ENCODE results near the gene WDR53. TPM values are rescaled to one million over a fixed set of nuclear protein-coding genes. Genes with fewer than 3 reads are reported as not detected.
"Not testable (repeated sequence)": the region's sequence is repeated elsewhere in the genome, so short reads cannot be mapped to it uniquely, and the experiment has no call there.

WDR53 gene
- 8.4 TPM for total RNA-seq
- long read RNA-seq, partial matches to known transcripts: 1 of 6 reads
- long read RNA-seq, other reads (novel, unspliced or antisense): 5 of 6 reads

DNA sequence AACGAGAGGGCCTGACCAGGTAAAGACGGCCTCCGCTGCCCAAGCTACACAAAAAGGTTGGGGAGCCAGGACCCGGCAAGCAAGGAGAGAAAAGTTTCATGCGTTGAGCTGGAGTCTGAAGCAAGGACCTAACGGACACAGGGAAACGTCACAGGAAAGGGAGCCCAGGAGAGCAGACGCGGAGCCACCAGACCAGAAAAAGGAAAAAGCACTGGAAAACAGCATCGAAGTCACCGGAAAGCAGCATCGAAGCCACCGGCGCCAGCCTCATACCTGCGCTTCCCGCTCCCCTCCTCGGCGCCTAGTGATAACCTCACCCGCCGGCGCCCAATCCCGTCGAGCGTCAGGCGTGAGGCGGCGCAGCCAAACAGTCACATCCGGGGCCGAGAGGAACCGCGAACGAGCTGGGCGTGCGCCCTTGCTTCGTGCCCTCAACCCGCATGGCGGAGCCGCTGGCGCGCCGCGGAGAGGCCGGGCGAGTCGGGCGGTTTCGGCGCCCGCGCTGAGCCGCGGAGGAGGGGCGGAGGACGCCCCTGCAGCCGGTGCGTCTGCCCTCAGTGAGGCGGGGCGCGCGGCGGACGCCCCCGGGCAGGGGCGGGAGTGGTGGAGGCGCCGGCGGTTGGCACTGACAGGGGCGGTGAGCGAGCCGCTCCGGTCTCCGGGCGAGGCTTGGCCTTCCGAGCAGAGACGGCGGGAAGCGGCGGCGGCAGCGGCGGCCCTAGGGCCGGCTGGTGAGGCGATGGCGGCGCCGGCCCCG lies at the start of gene WDR53, which contains the start of gene FBXO45:
Gene WDR53, minus strand, starts transcription at position 309 of the 757 bp plus-strand sequence. CDS start 7,079 bp downstream, outside the sequence.
Gene FBXO45, plus strand, starts transcription at position 415 of the 757 bp plus-strand sequence. Its CDS starts 325 bp downstream, at position 740.
- intact Hi-C loops (cut with DNase I): loop anchor here (5.0 kb wide), 1 partner anchor 299 kb away; the partner anchor contains the start of gene SENP5
- DNase-seq (ENCODE audit: low spot score): peak; percentile 99

DNA sequence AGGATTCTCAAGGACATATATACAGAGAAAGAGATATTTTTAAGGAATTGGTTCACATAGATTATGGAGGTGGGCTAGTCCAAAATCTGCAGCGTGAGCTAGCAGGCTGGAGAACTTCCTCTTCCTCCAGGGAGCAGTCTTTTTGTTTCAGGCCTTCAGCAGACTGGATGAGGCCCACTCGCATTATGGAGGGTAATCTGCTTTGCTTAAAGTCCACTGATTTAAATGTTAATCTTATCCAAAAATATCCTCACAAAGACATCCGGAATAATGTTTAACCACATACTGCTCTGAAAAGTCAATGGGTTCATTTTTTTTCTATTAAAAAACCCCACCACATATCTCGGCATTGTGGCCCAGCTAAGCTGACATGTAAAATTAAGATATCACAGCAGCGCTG lies 48.9 kb upstream of the WDR53 start:
- DNase-seq (ENCODE audit: low spot score): no peak
- intact Hi-C loops (cut with DNase I): no loop called here

DNA sequence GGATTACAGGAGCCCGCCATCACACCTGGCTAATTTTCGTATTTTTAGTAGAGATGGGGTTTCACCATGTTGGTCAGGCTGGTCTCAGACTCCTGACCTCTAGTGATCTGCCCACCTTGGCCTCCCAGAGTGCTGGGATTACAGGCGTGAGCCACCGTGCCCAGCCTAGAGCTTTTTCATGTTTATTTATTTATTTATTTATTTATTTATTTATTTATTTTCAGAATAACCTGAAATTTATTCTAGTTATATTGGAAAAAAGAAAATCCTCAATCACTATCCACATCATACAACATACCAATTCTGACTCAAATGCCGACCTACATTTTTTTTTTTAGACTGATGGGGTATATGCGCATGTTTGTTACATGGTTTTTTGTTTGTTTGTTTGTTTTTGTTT lies 46.9 kb upstream of the WDR53 start:
- DNase-seq (ENCODE audit: low spot score); intact Hi-C loops (cut with DNase I): not testable (repeated sequence)

DNA sequence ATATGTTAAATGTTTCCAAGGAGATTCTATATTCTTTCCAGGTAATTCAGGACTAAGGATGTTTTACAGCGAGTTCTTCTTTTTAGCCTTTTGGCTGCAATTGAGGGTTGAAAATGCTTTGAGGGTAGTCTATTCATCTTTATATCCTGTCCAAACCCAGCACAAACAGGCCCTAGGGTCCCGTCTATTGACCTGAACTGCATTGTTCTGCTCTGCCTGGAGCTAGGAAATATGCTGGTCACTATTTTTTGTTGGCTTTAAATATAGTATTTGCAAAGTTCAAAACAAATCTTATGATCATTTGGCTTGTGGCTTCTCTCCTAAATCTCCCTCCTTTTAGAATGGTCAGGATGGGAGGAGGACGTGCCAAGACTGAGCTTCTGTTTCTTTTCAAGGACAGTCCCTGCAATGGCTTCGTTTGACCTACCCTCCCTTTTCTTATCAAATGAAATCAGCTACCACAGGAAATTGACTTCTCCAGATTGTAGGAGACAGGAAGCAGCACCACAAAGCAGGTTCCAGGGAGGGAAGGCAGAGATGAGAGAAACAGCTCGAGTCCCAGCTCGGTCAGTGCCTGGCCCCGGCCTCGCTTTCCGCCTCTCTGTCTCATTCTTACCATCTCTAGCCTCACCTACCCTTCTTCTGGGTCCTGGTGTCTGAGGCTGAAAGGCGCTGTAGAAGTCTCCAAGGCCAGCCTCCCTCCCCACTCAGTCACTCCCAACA lies 43.6 kb upstream of the WDR53 start:
- intact Hi-C loops (cut with DNase I): loop anchor here (2.0 to 5.0 kb wide), 2 partner anchors 21 to 40 kb away; no protein-coding TSS in a partner anchor
- DNase-seq (ENCODE audit: low spot score): no peak

DNA sequence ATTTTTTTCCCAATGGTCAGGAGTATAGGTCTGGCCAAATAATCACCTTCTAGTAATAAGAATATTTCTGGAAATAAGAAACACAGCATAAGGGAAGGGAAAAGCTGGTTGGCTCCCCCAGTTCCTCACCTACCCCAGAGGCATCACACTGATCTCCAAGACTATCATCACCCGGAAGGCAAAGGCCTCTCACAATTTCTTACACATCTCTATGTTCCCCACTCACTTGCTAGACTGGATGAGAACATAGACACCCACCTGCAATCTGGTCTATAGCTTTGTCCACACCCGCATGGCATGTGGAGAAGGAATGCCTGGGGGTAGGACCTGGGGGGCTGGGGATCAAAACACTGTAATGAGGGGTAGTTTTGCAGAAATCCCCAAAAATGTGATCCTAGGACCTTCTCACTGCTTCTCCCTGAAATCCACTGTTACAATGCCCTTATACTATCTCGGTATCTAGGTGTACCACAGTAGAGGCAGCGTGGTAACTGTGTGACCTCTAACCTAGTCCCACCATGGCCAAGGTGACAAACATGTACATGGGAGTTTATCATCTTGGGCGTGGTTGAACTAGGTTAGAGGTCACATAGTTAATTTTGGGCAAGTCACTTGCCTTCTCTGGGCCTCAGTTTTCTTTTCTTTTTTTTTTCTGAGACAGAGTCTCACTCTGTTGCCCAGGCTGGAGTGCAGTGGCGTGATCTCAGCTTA lies 41.6 kb upstream of the WDR53 start:
- DNase-seq (ENCODE audit: low spot score): no peak
- intact Hi-C loops (cut with DNase I): loop anchor here (1.0 to 5.0 kb wide), 3 partner anchors 42 to 362 kb away; no protein-coding TSS in a partner anchor

DNA sequence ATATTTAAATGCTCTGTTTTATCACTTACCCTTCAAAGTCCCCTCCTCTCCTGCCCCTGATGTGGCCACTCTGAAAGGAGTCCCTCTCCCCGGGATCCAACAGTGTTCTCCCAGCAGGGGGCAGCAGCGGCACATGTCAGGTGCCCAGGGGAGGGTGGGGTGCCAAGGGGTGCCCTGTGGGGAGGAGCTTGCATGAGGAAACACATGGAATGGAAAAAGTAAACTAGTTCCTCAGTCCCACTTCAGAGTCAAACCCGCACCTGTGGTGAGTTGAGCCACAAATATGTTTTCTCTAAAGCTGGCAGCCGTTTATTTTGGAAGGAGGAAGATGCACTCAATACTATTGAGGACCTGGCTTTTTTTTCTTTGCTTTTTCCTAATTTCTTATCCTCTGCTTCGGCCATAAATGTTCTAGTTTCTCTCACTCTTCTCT lies 41.0 kb upstream of the WDR53 start:
- intact Hi-C loops (cut with DNase I): loop anchor here (1.0 to 5.0 kb wide), 2 partner anchors 76 to 363 kb away; no protein-coding TSS in a partner anchor
- peak; percentile 94 for DNase-seq (ENCODE audit: low spot score)

DNA sequence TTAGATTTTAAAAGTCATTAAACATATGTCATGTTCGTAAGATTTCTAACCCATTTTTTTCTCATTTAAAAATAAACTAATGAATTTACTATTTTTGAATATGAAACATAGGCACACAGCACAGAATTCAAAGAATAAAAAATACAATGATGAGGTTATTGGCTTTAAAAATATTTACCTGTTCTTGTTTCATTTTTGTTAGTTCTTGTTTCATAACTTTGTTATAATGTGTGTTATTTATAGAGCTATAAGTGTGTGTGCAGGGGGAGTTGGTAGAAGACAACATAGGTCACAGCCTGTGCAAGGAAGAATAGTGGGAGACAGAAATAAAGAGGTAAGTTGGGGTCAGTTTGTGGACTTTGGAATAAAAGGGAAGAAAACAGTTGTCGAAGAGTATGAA lies 40.3 kb upstream of the WDR53 start:
- intact Hi-C loops (cut with DNase I): loop anchor here (1.0 to 5.0 kb wide), 2 partner anchors 77 to 364 kb away; no protein-coding TSS in a partner anchor

DNA sequence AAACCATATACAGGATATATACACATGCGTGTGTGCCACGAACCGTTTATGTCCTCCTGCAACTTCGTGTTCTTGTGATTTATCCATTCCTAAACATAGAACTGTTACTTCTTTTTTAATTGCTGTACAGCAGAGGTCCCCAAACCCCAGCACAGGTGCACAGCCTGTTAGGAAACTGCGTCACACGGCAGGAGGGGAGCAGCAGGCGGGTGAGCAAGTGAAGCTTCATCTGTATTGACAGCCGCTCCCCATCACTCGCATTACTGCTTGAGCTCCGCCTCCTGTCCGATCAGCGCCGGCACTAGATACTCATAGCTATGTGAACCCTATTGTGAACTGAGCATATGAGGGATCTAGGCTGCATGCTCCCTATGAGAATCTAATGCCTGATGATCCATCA lies 36.2 kb upstream of the WDR53 start:
- DNase-seq (ENCODE audit: low spot score): no peak
- intact Hi-C loops (cut with DNase I): no loop called here

More for the DNA sequence above, 40.3 kb upstream of the WDR53 start:
- DNase-seq (ENCODE audit: low spot score): no peak

DNA sequence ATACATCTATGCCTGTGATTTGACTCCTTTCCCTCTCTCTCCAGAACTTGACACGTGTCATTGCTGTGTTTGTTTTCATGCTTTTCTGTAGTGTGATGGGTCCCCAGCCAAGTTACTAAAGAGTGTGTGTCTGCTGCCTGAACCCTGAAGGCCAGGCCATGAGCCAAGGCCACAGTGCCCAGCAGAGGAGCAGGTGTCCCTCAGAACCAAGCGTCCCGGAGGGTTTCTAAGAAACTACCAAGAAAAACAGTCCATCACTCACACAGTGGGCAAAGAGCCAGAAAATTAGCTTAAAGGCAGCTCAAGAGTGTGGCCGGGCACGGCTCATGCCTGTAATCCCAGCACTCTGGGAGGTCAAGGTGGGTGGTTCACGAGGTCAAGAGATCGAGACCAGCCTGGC lies 35.3 kb upstream of the WDR53 start:
- intact Hi-C loops (cut with DNase I): no loop called here
- no peak for DNase-seq (ENCODE audit: low spot score)

DNA sequence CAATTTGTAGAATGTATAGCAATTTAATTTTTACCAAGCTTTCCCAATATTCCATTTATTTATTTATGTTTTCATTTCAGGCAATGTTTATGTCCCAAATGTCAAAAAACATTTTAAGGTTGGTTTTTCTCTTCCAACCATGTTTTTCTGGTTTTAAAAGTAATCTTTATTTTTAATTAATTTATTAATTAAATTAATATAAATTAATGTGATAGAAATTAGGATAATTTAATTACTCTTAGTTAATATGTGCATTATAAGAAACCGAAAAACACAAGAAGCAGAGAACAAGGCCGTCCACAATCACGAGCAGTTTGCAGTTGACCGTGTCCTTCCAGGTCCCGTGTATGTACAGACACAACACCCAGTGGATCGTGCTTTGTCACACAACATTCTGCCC lies 34.3 kb upstream of the WDR53 start:
- intact Hi-C loops (cut with DNase I): no loop called here
- DNase-seq (ENCODE audit: low spot score): no peak

DNA sequence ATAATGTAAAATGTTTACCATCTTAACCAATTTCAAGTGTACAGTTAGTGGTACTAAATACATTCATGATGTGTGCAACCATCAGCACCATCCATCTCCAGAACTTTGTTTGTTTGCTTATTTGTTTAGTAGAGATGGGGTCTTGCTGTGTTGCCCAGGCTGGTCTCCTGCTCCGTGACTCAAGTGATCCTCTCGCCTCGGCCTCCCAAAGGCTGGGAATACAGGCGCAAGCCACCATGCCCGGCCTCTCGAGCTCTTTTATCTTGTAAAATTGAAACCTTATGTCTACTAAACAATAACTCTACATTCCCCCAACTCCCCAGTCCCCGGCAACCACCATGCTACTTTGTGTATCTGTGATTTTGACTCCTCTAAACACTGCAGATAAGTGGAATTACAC lies 32.0 kb upstream of the WDR53 start:
- intact Hi-C loops (cut with DNase I): no loop called here
- no peak for DNase-seq (ENCODE audit: low spot score)

DNA sequence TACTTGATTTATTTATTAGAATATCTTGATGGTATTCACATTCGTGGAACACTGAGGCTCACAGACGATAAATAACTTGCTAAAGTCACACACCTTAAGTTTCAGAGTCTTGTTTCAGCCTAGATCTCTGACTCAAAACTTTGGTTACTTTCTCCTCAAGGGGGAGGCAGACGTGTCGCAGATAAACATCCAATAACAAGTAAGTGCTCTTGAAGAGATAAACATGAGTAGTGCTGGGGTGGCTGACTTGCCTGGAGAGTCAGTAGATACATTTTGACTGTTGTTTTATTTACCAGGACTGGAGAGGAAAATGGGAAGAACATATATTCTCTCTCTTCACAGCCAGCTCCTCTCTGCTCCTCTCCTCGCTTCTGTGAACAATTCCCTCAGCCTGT lies 31.4 kb upstream of the WDR53 start:
- no peak for DNase-seq (ENCODE audit: low spot score)
- intact Hi-C loops (cut with DNase I): no loop called here

DNA sequence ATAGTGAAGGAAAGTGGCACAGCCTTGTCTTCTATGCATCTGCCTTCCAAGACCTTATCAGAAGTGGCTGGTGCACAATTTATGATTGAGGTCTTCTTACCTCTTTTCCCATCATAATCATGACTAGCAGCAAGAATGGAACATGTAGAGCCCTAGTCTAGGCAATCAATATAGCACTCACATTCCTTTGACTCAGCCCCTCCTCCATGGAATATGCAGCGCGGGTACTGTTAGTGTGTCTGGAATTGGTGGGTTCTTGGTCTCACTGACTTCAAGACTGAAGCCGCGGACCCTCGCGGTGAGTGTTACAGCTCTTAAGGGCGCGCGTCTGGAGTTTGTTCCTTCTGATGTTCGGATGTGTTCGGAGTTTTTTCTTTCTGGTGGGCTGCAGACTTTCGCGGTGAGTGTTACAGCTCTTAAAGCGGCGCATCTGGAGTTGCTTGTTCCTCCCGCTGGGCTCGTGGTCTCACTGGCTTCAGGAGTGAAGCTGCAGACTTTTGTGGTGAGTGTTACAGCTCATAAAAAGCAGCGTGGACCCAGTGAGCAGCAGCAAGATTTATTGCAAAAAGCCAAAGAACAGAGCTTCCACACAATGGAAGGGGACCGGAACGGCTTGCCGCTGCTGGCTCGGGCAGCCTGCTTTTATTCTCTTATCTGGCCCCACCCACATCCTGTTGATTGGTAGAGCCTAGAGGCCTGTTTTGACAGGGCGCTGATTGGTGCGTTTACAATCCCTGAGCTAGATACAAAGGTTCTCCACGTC lies 29.8 kb upstream of the WDR53 start:
- DNase-seq (ENCODE audit: low spot score); intact Hi-C loops (cut with DNase I): not testable (repeated sequence)

DNA sequence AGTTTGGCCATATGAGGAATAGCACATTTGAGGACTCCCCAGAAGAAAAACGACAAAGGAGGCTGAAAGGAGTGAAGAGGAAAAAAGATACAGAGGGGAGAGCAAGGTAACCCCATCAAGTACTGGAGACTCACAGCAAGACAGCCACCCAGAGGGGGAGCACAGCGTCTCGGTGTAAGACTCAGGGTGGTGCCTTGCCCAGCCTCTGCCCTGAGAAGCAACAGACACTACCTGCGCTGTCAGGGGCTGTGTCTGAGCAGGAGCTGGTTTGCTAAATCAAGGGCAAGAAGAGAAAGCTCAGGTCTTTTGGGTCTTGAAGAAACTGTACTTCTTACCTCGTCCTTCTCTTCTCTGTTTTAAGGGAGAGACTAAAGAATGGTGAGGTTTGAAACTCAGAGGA lies 28.0 kb upstream of the WDR53 start:
- DNase-seq (ENCODE audit: low spot score): no peak
- intact Hi-C loops (cut with DNase I): no loop called here

DNA sequence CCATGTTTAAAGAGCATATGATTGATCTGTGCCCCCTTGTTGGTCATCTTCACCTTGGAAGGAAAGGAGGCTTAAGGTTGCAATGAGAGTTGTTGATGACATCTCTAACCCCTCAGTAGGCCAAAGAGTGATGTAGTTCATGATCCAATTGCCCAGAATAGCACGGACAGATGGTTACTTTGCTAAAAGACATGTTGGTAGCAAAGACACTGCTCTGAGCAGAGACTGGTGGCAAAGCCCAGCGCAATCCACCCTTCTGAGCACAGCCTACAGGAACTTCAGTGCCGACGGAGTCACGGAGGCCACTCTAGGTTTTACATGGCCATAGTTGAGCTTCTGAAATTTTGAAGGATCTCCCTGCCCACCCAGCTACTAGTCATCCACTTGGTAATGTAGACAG lies 21.9 kb upstream of the WDR53 start:
- no peak for DNase-seq (ENCODE audit: low spot score)
- intact Hi-C loops (cut with DNase I): no loop called here

DNA sequence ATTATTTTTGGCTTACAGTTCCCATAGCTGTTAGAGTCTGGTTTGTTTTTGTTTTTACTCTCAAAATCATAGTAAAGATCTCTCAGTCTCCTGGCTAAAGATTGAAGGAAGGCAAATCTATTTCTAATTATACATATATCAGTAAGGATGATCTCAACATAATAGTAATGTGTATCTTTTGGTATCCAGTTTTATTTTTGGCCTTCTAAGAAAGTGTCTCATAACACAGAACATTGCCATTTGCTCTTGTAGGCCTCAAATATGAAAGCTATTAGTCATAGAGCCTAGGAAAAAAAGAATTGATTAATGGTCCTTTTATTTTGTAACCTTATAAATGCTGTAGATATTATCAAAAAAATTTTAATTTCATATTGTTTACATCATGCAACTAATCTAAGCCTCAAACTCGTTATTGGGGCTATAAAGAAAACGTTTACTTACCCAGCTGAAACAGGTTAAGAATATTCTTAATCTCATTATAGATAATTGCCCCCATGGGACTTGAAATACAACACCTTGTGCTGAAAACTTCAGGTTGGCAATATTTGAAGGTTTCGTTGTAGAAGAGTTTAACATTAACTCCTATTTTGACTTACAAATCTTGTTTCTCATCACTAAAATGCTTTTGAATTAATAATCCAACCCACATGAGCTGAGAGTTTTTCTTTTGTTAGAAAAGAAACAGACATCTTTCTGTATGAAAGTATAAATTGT lies 16.8 kb upstream of the WDR53 start:
- intact Hi-C loops (cut with DNase I): no loop called here
- no peak for DNase-seq (ENCODE audit: low spot score)

DNA sequence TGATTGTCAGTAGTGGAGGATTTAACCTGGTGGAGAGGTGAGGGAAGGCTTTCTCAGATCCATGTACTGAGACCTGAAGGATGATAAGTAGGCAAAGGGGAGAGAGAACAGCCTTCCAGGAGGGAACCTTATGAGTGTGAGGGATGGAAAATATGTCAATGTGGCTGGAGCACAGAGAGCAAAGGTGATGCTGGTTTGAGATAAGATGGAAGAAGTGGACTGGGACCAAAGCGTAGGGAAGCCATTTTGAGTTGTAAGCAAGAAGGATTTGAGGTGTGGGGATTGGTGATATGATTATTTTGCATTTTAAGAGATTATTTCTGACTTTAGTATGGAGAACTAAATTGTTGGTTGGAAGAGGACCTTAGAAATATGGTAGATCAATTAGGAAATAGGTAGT lies 4.0 kb upstream of the WDR53 start:
- intact Hi-C loops (cut with DNase I): no loop called here

DNA sequence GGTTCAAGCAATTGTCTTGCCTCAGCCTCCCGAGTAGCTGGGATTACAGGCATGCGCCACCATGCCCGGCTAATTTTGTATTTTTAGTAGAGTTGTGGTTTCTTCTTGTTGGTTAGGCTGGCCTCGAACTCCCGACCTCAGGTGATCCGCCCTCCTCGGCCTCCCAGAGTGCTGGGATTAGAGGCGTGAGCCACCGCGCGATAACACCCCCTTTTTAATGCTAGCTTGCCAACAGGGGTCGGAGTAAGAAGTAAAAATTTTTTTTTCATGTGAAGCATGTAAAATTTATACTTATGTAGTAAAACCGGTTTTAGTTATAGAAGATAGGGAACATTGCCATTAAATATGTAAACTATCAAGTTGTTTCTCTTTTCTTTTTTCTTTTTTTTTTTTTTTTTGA lies 2.0 kb upstream of the WDR53 start:
- intact Hi-C loops (cut with DNase I); DNase-seq (ENCODE audit: low spot score): not testable (repeated sequence)

More for the DNA sequence above, 4.0 kb upstream of the WDR53 start:
- no peak for DNase-seq (ENCODE audit: low spot score)
